ENCODE data around the gene MKX.

- TF ChIP-seq CTCF (IDR thresholded peaks at IDR 0.05) (no peak), POLR2AphosphoS5 (IDR thresholded peaks at IDR 0.05) (no peak)
Measured at GRCh38 chr10:27659786-27660185, 85.8 kb downstream of the MKX start.

Data from transverse colon (tissue), 4 donors.